HS-5 (cell line): ENCODE data around the gene TSPAN15.

Experiments used
- DNase-seq: peaks from one replicate; pipeline ENCODE4 v3.0.0-alpha.2; 2012; ENCODE audit warnings: low read depth

TSPAN15 gene

DNA sequence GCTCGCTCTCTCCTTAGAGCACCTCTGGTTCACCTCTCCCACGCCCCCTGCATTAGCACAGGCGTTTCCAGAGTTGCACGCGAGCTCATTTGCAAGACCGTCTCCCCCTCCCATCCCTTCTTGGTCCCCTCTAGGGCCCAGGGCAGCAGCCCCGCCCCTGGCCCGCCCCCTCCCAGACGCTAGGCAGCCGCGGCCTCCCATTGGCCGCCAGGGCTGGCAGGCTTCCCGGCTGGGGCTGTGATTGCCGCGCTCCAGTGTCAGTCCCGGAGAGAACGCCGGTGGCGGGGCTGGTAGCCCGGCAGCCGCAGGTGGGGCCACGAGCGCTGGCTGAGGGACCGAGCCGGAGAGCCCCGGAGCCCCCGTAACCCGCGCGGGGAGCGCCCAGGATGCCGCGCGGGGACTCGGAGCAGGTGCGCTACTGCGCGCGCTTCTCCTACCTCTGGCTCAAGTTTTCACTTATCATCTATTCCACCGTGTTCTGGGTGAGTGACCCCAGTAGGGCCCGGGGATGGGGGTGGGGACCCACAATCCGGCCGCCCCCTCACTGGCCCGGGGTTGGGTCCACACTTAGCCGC is at the start of gene TSPAN15:
Gene TSPAN15, plus strand, starts transcription at position 257 of the 575 bp plus-strand sequence. Its CDS starts 130 bp downstream, at position 387.
- no peak for DNase-seq

DNA sequence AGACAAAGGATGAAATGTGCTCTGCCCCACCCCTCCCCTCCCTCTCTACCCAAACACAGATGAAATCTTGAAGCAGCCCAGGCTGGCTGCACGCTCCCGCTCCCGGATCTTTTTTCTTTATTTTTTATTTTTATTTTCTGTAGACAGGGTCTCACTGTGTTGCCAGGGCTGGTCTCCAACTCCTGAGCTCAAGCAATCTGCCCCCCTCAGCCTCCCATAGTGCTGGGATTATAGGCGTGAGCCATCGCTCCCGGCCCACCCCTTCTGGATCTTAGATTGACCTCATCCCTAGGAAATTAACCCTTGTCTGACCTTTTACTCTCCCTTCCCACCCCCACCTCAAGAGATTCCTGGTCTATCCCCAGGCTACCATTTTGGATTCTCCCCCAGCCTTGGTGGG is 48.9 kb upstream of the TSPAN15 start:
- DNase-seq = no peak

DNA sequence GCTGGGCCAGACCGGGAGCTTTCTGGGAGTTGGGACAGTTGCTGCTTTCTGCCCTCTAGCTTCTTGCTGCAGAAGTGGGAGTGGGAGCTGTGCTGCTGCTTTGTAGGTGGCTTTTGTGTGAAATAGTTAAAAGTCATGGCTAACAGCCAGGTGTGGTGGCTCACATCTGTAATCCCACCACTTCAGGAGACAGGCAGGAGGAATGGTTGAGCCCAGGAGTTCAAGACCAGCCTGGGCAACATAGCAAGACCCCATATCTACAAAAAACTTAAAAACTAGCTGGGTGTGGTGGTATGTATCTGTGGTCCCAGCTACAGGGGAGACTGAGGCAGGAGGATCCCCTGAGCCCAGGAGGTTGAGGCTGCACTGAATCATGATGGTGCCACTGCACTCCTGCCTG is 48.2 kb upstream of the TSPAN15 start:
- no peak for DNase-seq

DNA sequence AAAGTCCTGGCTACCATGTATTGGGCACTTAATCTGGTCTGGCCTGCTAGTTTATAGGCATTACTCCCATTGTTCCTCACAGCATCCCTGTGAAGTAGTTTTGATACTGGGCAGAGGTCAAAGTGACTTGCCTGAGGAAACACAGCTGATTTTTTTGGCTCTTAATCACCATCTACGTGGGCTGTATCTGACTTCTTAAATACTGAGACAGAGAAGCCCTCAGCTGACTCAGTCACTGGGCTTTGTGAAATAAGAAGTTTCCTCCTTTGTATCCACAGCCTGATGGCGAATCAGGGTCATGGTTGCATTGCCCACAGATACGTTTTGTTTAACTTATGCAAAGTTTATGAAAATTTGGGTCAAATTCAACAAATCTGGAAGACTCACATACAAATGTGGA is 47.7 kb upstream of the TSPAN15 start:
- DNase-seq = no peak

DNA sequence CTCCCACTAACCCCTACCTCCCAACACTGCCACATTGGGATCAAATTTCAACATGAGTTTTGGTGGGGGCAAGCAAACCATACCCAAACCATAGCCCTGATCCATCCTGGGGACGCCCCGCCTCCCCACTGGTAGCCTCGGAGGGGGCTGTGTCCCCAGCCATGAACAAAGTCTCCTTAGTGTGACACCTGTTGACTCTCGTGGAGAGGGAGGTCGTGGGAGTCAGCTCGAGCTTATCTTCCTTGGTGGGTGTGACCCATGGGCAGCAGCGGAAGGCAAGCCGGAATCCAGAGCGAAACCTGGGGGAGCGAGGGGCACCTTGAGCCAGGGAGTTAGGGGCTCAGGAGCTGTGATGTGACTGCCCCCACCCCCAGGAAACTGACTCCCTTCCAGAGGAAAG is 46.5 kb upstream of the TSPAN15 start:
- DNase-seq = no peak

DNA sequence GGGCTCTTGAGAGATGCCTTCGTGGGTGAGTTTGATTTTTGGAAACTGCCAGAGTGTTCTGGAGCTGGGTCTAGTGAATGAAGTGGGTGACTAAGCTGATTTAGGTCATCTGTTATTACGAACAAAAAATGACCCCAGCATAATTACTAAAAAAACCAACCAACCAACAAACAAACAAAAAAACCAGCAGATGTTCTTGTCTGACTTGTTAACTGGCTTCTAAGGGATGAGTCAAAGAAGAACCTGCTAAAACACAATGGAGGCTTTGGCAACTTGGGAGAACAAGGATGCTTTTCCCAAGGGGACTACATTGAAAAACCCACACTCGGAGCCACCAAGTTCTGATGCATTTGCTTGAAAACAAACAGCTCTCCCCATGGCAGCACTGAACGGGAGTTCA is 46.0 kb upstream of the TSPAN15 start:
- DNase-seq = no peak

DNA sequence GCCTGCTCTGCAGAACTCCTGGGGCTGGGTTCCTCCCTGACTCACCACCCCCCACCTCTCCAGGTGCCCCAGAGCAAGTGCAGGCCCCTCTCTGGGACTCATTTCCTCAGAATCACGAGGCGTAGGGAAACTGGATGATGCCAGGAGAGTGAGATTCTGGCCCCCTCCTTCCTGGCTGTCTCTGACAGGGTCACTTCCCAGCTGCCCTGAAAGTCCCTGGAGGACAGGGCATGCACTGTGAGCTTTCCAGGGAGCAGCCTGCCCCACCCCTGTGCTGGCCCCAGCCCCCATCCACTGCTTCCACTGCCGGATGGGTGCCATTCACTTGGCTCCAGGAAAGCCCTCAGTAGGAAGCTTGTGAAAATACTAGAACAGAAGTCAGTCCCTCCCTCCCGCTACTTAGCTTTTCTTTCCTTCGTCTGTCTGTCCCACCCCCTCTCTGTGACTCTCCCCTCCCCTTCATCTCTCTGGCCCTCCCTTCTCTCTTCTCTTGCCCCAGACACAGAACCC is 44.9 kb upstream of the TSPAN15 start:
- DNase-seq = no peak

DNA sequence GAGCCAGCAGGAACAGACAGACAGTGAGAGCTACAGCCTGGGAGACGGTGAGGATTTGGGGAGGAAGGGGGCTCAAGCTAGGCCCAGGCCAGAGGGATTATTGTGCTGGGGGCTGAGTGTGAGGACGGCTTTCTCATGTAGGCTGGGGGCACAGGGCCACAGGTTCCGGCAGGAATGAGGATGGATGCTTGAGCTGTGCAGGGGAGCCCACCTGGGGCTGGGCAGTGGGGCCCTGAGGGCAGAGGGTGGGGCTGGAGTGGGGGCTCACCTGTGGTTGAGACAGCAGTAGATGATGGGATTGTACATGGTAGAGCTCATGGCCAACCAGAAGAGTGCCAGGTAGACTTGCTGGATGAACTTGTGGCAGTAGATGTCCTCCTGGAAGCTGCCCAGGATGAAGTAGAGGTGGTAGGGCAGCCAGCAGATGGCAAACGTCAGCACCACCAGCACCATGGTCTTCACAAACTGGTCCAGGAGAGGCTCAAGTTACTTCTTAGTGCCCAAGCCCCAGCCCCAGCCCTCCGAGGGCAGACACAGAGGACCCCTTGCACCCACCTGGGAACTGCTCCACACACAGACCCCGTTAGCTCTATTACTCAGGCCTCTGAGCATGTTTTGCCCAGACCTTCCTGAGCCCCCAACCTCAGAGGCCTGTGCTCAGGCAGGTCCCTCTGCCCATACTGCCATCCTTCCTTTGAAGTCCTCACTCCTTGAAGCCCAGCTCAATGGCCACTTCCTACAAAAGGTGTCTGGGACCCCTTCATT is 44.3 kb upstream of the TSPAN15 start:
- no peak for DNase-seq

DNA sequence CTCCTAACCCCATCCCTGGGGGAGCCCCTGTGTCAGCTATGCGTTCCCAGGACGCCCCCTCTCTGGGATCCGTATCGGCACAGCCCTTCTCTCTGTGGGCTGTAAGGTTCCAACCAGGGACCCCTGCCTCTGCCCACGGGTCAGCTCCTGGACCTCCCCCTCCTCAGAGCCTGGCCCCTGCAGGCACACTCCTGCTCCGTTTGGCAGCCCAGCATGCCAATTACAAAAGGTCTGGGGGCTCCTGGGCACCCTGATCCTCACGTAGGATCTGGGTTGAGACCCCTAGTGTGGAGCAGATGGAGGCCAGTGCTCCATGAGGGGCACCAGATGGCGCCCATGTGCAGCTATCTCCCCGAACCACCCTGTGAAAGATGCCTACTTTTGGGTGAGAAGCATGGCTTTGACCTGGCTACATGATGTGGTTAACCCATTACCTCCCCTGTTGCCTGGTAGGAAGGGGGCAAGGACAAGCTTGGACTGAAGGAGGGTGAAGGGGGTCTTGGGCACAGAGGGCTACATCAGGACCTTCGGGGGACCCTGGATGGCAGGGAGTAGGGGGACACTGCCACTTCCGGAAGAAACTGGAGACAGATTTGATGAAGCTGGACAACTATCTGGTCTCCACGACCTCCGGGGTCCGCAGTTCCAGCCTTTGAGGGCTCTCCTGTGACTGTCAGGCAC is 43.5 kb upstream of the TSPAN15 start:
- DNase-seq = no peak

DNA sequence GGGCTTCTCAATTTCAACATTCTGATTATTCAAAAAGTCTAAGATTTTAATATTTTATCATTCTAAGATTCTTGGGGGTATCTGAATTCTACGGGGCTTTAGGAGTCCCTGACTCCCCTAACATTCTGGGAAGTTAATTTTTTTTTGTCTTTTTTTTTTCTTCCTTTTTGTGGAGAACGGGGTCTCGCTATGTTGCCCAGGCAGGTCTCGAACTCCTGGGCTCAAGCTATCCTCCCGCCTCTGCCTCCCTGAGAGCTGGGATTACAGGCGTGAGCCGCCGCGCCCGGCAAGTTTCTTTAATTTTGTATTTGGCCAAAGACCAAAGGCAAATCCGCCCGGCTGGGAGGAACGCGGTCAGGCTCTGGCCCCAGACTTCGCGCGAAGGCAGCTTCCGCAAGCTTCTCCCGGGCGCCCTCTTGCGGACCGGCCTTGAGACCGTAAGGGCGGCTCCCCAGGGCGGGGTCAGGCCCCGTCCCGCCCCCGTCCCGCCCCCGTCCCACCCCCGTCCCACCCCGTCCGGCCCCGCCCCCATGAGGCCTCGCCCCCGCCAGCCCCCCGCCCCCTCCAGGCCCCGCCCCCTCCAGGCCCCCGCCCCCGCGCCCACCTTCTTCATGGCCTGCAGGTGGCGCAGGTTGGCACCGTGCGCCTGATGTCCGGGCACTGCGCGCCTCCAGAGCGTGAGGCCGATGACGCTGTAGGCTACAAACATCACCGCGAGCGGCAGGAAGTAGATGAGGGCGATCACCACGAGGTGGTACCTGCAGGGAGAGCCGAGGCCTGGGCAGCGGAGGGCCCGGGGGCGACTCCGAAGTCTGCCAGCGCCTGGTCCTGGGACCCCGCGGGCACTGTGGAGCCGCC is 42.7 kb upstream of the TSPAN15 start:
- peak; percentile 73 for DNase-seq

DNA sequence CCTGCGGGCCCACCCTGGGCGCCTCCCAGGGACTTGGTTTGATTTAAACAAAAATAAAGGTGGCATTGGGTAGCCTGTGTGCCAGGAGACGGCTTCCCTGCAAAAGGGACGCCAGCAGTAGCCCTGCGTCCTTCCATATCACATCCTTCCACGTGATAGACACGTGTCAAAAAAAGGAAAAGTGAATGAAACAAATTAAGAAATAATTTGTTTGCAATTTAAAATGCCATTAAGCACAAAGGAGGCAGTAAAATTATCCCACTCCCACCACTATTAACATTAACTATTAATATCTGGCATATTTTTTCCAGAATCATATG is 42.1 kb upstream of the TSPAN15 start:
- DNase-seq = no peak

DNA sequence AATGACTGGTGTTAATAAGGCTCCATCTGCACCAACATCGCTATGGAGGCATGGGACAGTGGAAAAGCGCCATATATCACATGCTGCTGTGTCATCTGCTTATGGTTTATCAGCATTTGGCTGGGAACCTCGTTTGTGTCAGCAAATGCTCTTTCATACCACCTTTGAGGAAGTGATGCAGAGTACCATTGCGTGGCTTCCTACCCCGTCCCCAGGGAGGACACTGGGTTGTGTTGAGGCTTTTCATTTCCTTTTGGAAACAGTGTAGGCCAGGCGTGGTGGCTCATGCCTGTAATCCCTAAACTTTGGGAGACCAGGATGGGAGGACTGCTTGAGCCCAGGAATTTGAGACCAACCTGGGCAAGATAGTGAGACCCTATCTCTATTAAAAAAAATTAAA is 41.3 kb upstream of the TSPAN15 start:
- DNase-seq = no peak

DNA sequence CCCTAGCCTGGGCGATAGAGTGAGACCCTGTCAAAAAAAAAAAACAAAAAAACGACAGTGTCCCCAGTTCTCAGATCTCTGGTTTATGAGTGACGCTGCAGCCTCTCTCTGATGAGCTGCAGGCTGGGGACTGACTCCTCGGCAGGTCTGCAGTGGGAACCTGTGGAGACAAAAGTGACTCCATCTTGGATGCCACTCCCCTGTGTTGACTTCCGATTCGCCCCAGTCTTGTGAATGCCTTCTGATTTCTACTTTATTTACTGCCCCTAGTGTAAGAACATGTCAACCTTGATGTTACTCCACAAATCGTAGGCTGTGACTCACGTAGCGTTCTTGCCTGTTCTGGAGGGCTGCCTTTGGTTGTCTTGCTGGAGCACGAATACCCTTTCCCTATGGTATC is 40.8 kb upstream of the TSPAN15 start:
- no peak for DNase-seq

DNA sequence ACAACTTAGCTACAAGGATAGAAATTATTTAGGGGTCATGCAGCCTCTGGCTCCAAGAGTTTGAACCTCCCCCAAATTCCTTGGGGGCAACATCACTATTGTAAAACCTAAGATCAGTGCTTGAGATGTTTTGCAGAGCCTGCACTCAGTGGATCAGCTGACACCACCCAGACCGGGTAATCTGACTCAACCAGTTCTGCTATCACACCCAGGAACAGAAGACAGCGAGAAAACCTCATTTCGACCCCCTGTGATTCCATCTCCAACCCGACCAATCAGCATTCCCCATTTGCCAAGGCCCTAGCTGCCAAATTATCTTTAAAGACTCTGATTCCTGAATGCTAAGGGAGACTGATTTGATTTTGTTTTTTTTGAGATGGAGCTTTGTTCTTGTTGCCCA is 39.8 kb upstream of the TSPAN15 start:
- no peak for DNase-seq

DNA sequence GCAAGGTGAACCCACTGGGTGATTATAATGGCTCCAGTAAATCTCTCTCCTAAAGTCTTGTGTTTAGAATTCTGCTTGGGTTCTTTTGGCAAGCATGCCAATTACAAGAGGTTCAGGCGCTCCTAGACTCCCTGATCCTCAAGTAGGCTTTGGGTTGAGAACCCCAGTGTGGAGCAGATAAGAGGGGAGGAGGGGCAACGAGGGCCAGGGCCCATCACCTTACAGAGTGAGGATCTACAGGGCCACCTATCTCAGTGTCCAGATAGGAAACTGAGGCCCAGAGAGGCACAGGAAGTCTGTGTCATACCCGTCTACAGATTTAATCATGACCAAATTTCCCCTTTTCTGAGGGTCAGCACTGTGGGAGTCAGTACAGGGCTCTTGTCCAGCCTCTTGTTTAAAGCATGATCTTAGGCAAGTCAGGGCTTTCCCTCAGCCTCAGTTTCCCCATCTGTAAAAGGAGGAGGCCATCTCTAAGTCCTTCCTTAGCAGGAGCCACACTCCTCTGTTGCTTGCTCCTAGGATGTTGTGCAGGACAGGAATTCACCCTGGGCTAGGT is 39.0 kb upstream of the TSPAN15 start:
- DNase-seq = no peak

DNA sequence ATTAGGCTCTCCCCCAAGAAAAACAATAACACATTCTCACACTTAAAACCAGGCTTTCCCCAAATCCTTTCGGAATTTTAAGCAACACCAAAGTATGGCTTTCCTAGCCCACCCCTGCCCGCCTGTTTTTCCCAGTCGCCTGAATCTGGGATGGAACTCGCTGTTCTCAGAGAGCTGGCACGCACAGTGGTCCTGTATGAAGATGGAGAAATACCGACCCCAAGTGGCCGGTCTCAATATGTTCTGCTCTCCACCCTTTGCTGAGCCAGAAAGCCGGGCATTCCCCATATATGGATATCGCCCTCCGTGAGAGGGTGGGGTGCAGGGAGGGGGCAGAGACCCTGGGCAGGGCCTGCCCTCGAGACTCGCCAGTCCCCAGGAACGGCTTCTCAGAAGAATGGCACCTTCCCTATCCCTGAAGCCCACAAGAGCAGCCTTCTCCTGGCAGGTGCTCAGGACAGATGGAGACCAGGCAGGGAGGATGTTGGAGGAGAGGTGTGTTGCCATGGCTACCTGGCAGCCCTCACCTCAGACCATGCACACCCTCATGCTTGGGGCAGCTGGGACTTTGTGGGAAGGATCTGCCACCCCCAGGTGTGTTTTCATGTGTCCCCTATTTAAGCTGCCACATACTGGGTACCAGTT is 37.9 kb upstream of the TSPAN15 start:
- DNase-seq = no peak

DNA sequence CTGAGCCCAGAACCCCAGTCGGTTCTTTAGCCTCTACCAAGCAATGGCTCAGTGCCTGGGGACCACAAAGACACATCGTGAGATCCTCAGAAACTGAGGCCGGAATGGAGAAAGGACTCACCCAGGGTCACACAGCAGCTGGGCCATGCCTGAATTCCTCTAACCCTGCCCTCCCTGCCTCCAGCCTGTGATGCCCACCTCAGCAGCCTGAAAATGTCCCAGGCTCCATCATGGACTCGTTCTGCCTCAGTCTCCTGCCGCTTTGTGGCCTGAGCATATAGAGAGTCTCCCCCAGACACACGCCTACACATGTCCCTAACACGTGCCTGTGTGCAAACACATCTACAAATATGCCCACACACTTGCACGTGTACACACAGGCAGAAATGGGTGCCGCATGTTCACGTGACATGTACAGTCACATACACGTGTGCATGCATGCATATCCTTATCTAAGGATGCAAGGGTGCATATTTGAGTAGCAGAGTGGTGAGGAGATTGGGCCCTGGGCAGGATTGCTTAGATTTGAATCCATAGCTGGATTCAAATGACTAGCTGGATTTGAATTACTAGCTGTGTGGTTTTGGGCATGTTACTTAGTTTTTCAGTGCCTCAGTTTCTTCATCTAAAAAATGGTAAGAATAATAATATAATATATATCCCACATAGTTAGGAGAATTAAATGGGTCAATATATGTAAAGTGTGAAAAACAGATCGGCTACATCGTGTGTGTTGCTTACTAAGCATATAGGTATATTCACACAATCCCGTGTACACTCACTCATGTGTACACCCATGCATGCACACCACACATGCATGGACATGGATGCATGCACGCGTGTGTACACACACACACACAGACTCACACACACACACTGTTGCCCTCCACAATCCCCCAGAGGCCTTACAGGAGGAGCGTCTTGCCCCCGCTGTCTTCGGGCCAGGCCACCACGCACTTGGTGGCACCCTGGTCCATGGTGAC is 36.9 kb upstream of the TSPAN15 start:
- no peak for DNase-seq

DNA sequence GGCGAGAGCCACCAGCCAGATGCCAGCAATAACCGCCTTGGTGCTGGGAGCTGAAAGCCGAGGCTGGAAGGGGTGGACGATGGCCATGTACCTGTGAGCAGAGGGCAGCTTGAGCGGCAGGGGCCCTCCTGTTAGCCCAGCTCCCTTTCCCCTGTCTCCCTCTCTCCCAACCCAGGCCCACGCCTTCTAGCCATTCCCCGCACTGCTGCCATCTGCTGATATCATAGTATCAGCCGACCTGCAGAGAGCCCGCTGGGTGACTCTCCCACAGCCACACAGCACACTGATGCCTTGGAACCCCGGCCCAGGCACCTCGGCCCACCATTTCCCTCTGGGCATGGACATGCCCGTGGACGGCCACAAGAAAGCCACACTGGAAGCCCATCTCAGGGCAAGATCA is 36.2 kb upstream of the TSPAN15 start:
- no peak for DNase-seq

DNA sequence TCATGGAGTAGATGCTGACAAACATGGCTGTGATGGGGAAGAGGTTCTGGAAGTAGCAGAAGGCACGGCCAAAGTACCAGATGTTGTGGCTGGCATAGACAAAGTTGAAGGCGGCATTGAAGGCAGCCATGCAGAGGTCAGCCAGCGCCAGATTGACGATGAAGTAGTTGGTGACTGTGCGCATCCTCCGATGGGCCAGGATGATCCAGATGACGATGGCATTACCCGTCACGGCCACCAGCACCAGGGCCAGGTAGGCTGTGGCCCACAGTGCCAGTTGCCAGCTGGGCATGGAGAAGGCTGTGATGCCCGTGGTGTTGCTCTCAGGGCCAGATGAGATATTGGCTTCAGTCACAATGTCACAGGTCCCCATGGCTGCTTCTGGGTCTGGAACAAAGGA is 35.3 kb upstream of the TSPAN15 start:
- no peak for DNase-seq

DNA sequence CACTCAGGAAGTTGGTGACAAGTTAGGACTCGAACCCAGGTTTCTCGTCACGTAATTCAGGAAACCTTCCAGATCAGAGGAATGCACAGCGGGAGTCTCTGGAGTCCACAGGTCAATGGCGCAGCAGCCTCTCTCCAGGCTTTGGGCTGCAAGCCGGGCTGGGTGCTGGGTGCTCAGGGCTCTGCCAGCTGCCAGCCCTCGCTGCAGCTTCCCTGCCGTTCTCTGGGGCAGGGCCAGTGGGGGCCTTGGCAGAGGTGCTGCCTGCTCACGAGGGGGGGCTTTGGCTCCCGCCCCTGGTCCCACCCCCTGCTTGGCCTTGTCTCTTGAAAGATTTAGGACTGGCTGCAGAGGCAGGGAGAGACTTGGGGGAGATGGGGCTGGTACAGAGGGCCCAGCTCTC is 34.6 kb upstream of the TSPAN15 start, which contains the start of gene TACR2:
Gene TACR2, minus strand, starts transcription at position 224 of the 400 bp plus-strand sequence. CDS start 595 bp downstream, outside the sequence.
- DNase-seq = no peak
